ENCODE data around the gene ARPC5. TPM values are rescaled to one million over a fixed set of nuclear protein-coding genes. Genes with fewer than 3 reads are reported as not detected.
A peak's percentile ranks its signal among the peaks of the same experiment; 100 is the strongest.

Gene ARPC5
- total RNA-seq, 3 donors from 2014 or later = 60.8 to 80.8 (median 70.8) TPM

- Histone ChIP-seq H3K9me3 (no peaks in the 10 kb centered on the region), H3K36me3 (no peaks in the 10 kb centered on the region), H3K4me1 (no peaks in the 10 kb centered on the region), H3K27ac (no peak overlapping the region), H3K4me3 (no peak overlapping the region), H3K27me3 (no peaks in the 10 kb centered on the region)
- no peak for DNase-seq (ENCODE audit: low spot score in 2 of 2)
- intact Hi-C loops (cut with DNase I; ENCODE audit: low total_unique reads) = no loop called here
- TF ChIP-seq POLR2AphosphoS5 (IDR thresholded peaks at IDR 0.05) (no peak), POLR2A (IDR thresholded peaks at IDR 0.05) (no peak), CTCF (IDR thresholded peaks at IDR 0.05) (no peak)
Observed at GRCh38 chr1:183584147-183584546, 51.4 kb downstream of the ARPC5 start.

- intact Hi-C loops (cut with DNase I; ENCODE audit: low total_unique reads) = no loop called here
- Histone ChIP-seq H3K9me3 (no peaks in the 10 kb centered on the region), H3K36me3 (no peaks in the 10 kb centered on the region), H3K4me1 (no peaks in the 10 kb centered on the region), H3K27ac (no peak overlapping the region), H3K4me3 (no peak overlapping the region), H3K27me3 (no peaks in the 10 kb centered on the region)
- TF ChIP-seq POLR2AphosphoS5 (IDR thresholded peaks at IDR 0.05) = no peak
- TF ChIP-seq CTCF (IDR thresholded peaks at IDR 0.05) = no peak
- TF ChIP-seq POLR2A (IDR thresholded peaks at IDR 0.05) = no peak
- DNase-seq (ENCODE audit: low spot score in 2 of 2) = no peak
Observed at GRCh38 chr1:183583466-183583865, 52.1 kb downstream of the ARPC5 start.

- intact Hi-C loops (cut with DNase I; ENCODE audit: low total_unique reads) = no loop called here
- Histone ChIP-seq H3K9me3 (no peaks in the 10 kb centered on the region), H3K4me3 (no peak overlapping the region), H3K4me1 (no peaks in the 10 kb centered on the region), H3K36me3 (no peaks in the 10 kb centered on the region), H3K27me3 (no peaks in the 10 kb centered on the region), H3K27ac (peak overlapping the region in 1 of 2 donors; percentile 3)
- no peak for TF ChIP-seq POLR2A (IDR thresholded peaks at IDR 0.05)
- no peak for DNase-seq (ENCODE audit: low spot score in 2 of 2)
Observed at GRCh38 chr1:183582021-183582713, 53.4 kb downstream of the ARPC5 start.

- intact Hi-C loops (cut with DNase I; ENCODE audit: low total_unique reads) = no loop called here
- Histone ChIP-seq H3K36me3 (no peaks in the 10 kb centered on the region), H3K4me3 (no peak overlapping the region), H3K4me1 (no peaks in the 10 kb centered on the region), H3K27ac (no peak overlapping the region), H3K27me3 (no peaks in the 10 kb centered on the region), H3K9me3 (no peaks in the 10 kb centered on the region)
- TF ChIP-seq POLR2A (IDR thresholded peaks at IDR 0.05) = no peak
- no peak for TF ChIP-seq POLR2AphosphoS5 (IDR thresholded peaks at IDR 0.05)
- no peak for TF ChIP-seq CTCF (IDR thresholded peaks at IDR 0.05)
- no peak for DNase-seq (ENCODE audit: low spot score in 2 of 2)
Observed at GRCh38 chr1:183580281-183580682, 55.3 kb downstream of the ARPC5 start.

- Histone ChIP-seq H3K4me1 (no peaks in the 10 kb centered on the region), H3K9me3 (no peaks in the 10 kb centered on the region), H3K4me3 (no peak overlapping the region), H3K27me3 (no peaks in the 10 kb centered on the region), H3K27ac (no peak overlapping the region), H3K36me3 (no peaks in the 10 kb centered on the region)
- TF ChIP-seq POLR2A (IDR thresholded peaks at IDR 0.05) (no peak), POLR2AphosphoS5 (IDR thresholded peaks at IDR 0.05) (no peak)
- DNase-seq (ENCODE audit: low spot score in 2 of 2) = no peak
- intact Hi-C loops (cut with DNase I; ENCODE audit: low total_unique reads) = no loop called here
Observed at GRCh38 chr1:183578856-183579255, 56.7 kb downstream of the ARPC5 start.

- intact Hi-C loops (cut with DNase I; ENCODE audit: low total_unique reads) = no loop called here
- no peaks in the 10 kb centered on the region for H3K9me3 ChIP-seq
- no peaks in the 10 kb centered on the region for H3K27me3 ChIP-seq
- H3K27ac ChIP-seq = no peak overlapping the region
- no peaks in the 10 kb centered on the region for H3K36me3 ChIP-seq
- TF ChIP-seq POLR2A (IDR thresholded peaks at IDR 0.05) (no peak), POLR2AphosphoS5 (IDR thresholded peaks at IDR 0.05) (no peak), CTCF (IDR thresholded peaks at IDR 0.05) (no peak)
- no peak for DNase-seq (ENCODE audit: low spot score in 2 of 2)
- no peaks in the 10 kb centered on the region for H3K4me1 ChIP-seq
- H3K4me3 ChIP-seq = no peak overlapping the region
Observed at GRCh38 chr1:183577897-183578465, 57.6 kb downstream of the ARPC5 start.
